ENCODE measurements around the gene KRT28. TPM values are rescaled to one million over a fixed set of nuclear protein-coding genes. Genes with fewer than 3 reads are reported as not detected.

Gene KRT28
- total RNA-seq, 2 donors from 2014 or later: not detected

DNA sequence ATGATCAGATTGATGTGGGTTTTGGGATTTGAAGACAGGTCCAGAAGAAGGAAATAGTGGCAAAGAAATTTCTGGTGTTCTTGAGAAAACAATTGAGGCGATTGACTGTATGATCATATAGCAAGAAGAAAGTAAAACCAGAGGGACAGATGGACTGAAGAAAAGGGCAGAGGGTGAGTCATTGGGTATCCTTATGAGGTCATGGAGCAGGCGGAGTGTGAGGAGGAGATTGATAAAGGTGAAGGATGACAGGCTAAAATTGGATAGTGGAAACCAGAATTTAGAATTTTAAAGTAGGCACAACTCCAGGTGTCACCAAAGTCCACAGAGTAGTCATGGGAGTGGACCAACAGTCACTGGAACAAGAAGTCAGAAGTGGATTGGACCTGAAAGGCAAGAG lies 1.4 kb upstream of the KRT28 start:
- no peak overlapping the region for H3K27ac Mint-ChIP-seq
- no peaks in the 10 kb centered on the region for H3K36me3 Mint-ChIP-seq (ENCODE audit: low read depth)
- peaks cover 35% of the 10 kb centered on the region for H3K27me3 ChIP-seq (ENCODE audit: control insufficient read depth, insufficient read depth, low read length, poor library complexity, severe bottlenecking)
- H3K4me1 Mint-ChIP-seq: peaks cover 3% of the 10 kb centered on the region
- TF ChIP-seq, protein P1, sequence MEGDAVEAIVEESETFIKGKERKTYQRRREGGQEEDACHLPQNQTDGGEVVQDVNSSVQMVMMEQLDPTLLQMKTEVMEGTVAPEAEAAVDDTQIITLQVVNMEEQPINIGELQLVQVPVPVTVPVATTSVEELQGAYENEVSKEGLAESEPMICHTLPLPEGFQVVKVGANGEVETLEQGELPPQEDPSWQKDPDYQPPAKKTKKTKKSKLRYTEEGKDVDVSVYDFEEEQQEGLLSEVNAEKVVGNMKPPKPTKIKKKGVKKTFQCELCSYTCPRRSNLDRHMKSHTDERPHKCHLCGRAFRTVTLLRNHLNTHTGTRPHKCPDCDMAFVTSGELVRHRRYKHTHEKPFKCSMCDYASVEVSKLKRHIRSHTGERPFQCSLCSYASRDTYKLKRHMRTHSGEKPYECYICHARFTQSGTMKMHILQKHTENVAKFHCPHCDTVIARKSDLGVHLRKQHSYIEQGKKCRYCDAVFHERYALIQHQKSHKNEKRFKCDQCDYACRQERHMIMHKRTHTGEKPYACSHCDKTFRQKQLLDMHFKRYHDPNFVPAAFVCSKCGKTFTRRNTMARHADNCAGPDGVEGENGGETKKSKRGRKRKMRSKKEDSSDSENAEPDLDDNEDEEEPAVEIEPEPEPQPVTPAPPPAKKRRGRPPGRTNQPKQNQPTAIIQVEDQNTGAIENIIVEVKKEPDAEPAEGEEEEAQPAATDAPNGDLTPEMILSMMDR (conservative IDR thresholded peaks at IDR 0.05): no peak
- peaks cover 4% of the 10 kb centered on the region for H3K9me3 Mint-ChIP-seq
- H3K27me3 Mint-ChIP-seq (ENCODE audit: insufficient read depth): peaks cover 31% of the 10 kb centered on the region
- no peaks in the 10 kb centered on the region for H3K4me1 ChIP-seq (ENCODE audit: control insufficient read depth, insufficient read depth, low read length)
- H3K9me3 ChIP-seq (ENCODE audit: control insufficient read depth, low read length): peaks cover 6% of the 10 kb centered on the region
- 90 to 91% methylated on average over 2 of the region's 2 CpGs for WGBS, 2 experiments (ENCODE audit: insufficient coverage in 1 of 2, insufficient read length in 1 of 2)
- H3K4me3 Mint-ChIP-seq: no peak overlapping the region
- H3K27ac ChIP-seq (ENCODE audit: low read depth, low read length): no peak overlapping the region
- no peaks in the 10 kb centered on the region for H3K36me3 ChIP-seq (ENCODE audit: control insufficient read depth, insufficient read depth, low read length)
- DNase-seq: no peak
- no peak overlapping the region for H3K4me3 ChIP-seq (ENCODE audit: low read length)
- no peak overlapping the region for H3K9ac ChIP-seq (ENCODE audit: extremely low read depth, low read length, poor library complexity, severe bottlenecking)

DNA sequence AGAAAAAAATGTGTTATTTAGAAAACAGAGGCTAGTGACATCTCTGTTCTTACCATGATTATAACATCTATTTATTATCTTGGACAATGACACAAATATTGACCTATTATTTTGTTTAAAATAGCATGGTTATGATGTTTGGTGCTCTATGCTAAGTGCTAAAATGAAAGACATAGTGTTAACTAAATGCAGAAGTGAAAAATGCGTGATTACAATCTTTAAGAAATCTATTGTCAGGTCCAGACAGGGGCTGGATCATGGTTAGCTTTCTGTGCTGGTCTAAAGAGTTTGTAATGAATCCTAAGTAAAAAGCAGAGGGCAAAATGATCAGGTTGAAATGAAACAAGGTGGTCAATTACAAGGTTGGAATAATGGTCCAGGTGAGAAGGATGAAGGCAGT lies 622 bp upstream of the KRT28 start:
- Mint-ChIP-seq H3K27me3 (ENCODE audit: insufficient read depth) (peaks cover 24% of the 10 kb centered on the region), H3K36me3 (ENCODE audit: low read depth) (no peaks in the 10 kb centered on the region), H3K27ac (no peak overlapping the region), H3K9me3 (peaks cover 4% of the 10 kb centered on the region), H3K4me3 (no peak overlapping the region), H3K4me1 (peaks cover 3% of the 10 kb centered on the region)
- Histone ChIP-seq H3K9ac (ENCODE audit: extremely low read depth, low read length, poor library complexity, severe bottlenecking) (no peak overlapping the region), H3K36me3 (ENCODE audit: control insufficient read depth, insufficient read depth, low read length) (no peaks in the 10 kb centered on the region), H3K9me3 (ENCODE audit: control insufficient read depth, low read length) (peaks cover 6% of the 10 kb centered on the region), H3K27me3 (ENCODE audit: control insufficient read depth, insufficient read depth, low read length, poor library complexity, severe bottlenecking) (peaks cover 35% of the 10 kb centered on the region), H3K4me3 (ENCODE audit: low read length) (no peak overlapping the region), H3K4me1 (ENCODE audit: control insufficient read depth, insufficient read depth, low read length) (no peaks in the 10 kb centered on the region), H3K27ac (ENCODE audit: low read depth, low read length) (no peak overlapping the region)
- DNase-seq: no peak
- WGBS, 2 experiments (ENCODE audit: insufficient coverage in 1 of 2, insufficient read length in 1 of 2): 83 to 88% methylated on average over 1 of the region's 1 CpG
- TF ChIP-seq, protein P1 (conservative IDR thresholded peaks at IDR 0.05): no peak

DNA sequence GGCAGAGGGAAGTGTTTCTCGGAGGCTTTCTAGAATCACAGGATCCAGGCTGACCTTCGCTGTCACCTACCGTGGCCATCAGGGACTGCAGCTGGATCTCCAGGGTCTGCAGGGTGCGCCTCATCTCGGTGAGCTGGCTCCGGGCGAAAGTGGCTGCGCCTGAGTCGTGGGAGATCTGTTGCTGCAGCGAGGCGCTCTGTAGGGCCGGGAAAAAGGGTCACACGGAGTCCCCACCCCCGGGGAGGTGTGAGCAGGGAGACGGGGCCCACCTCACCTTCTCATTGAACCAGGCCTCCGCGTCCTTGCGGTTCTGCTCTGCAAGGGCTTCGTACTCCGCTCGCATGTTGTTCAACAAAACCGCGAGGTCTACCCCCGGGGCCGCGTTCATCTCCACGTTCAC lies 2.9 kb downstream of the KRT28 start:
- Mint-ChIP-seq H3K4me1 (no peaks in the 10 kb centered on the region), H3K27me3 (ENCODE audit: insufficient read depth) (peaks cover 24% of the 10 kb centered on the region), H3K27ac (no peak overlapping the region), H3K4me3 (no peak overlapping the region), H3K36me3 (ENCODE audit: low read depth) (no peaks in the 10 kb centered on the region), H3K9me3 (no peaks in the 10 kb centered on the region)
- peak; percentile 79 for DNase-seq
- Histone ChIP-seq H3K27me3 (ENCODE audit: control insufficient read depth, insufficient read depth, low read length, poor library complexity, severe bottlenecking) (peaks cover 27% of the 10 kb centered on the region), H3K36me3 (ENCODE audit: control insufficient read depth, insufficient read depth, low read length) (no peaks in the 10 kb centered on the region), H3K4me3 (ENCODE audit: low read length) (no peak overlapping the region), H3K9me3 (ENCODE audit: control insufficient read depth, low read length) (no peaks in the 10 kb centered on the region), H3K9ac (ENCODE audit: extremely low read depth, low read length, poor library complexity, severe bottlenecking) (no peak overlapping the region), H3K4me1 (ENCODE audit: control insufficient read depth, insufficient read depth, low read length) (no peaks in the 10 kb centered on the region), H3K27ac (ENCODE audit: low read depth, low read length) (no peak overlapping the region)
- TF ChIP-seq, protein P1 (conservative IDR thresholded peaks at IDR 0.05): peak; percentile 52
- 93 to 96% methylated on average over 21 to 27 of the region's 27 CpGs for WGBS, 2 experiments (ENCODE audit: insufficient coverage in 1 of 2, insufficient read length in 1 of 2)

Measured in endodermal cell (in vitro differentiated cells).